Transverse colon (tissue), 4 donors: ENCODE results near the gene EXOC6. TPM values are rescaled to one million over a fixed set of nuclear protein-coding genes. Genes with fewer than 3 reads are reported as not detected.

Source experiments
- DNase-seq: peaks from one replicate; pipeline ENCODE4 v3.0.0-alpha.2; 2019
- H3K27ac ChIP-seq, 4 donors: fragments of 200-600 bp; sonication (generic); 2 replicates each; pipeline ENCODE4 v1.5.1; 2016 to 2018; ENCODE audit warnings: inconsistent platforms in 4 of 4
- H3K27me3 ChIP-seq: fragments of 200-600 bp; sonication (generic); 2 replicates; pipeline ENCODE4 v1.5.1; 2017; ENCODE audit warnings: inconsistent platforms
- H3K36me3 ChIP-seq, 4 donors: fragments of 200-600 bp; sonication (generic); 2 replicates each; pipeline ENCODE4 v1.5.1; 2017 to 2019; ENCODE audit warnings: inconsistent platforms in 4 of 4
- H3K4me1 ChIP-seq, 4 donors: fragments of 200-600 bp; sonication (generic); 2 replicates each; pipeline ENCODE4 v1.5.1; 2017 to 2020; ENCODE audit warnings: inconsistent platforms in 4 of 4
- H3K4me3 ChIP-seq, 4 donors: fragments of 200-600 bp; sonication (generic); 1 replicate in 1 of 4; 2 replicates in 3 of 4; pipeline versions ENCODE4 v1.5.1 to v1.6.1; 2017 to 2019; ENCODE audit warnings: inconsistent platforms in 4 of 4
- H3K9me3 ChIP-seq, 2 donors: fragments of 200-600 bp; sonication (generic); 2 replicates each; pipeline ENCODE4 v1.5.1; 2017 to 2019; ENCODE audit warnings: inconsistent platforms in 2 of 2
- CTCF ChIP-seq, 5 experiments: fragments of 200-600 bp in 3 of 5; fragments of 450-650 bp in 2 of 5; sonication (generic) in 3 of 5; IDR thresholded peaks; 1 replicate in 2 of 5; 2 replicates in 3 of 5; pipeline ENCODE4 v1.5.1; 2016 to 2017; ENCODE audit warnings: antibody characterized with exemption in 5 of 5, inconsistent platforms in 3 of 5, mild to moderate bottlenecking in 2 of 5, moderate library complexity in 1 of 5
- EP300 ChIP-seq: sonication (generic); formaldehyde crosslinking; IDR thresholded peaks from one replicate; pipeline ENCODE4 v1.6.1; 2017; ENCODE audit warnings: antibody characterized with exemption, low read depth
- POLR2A ChIP-seq: fragments of 450-650 bp; IDR thresholded peaks from one replicate; pipeline ENCODE4 v1.6.1; 2016; ENCODE audit warnings: antibody characterized with exemption, mild to moderate bottlenecking, moderate library complexity
- POLR2AphosphoS5 ChIP-seq, 3 donors: sonication (generic); formaldehyde crosslinking; IDR thresholded peaks; one replicate each; pipeline ENCODE4 v1.6.1; 2016; ENCODE audit warnings: antibody characterized with exemption in 3 of 3
- WGBS, 2 donors: methylation state at CpG; one replicate each; pipeline ENCODE4 v1.1.5; 2018; ENCODE audit warnings: low coverage in 1 of 2; 5-methylcytosine and 5-hydroxymethylcytosine counted together
- in situ Hi-C, 4 donors: fragments of 200-750 bp; cut with MboI; loops; one replicate each; pipeline versions ENCODE4 v1.15.0 to v1.15.1; 2017; ENCODE audit warnings: low sequenced_read_pairs in 3 of 4, low pct_ligation_motif_present in 1 of 4, low pct_unique_long_range_greater_than_20kb in 1 of 4
- intact Hi-C: fragments of 100-400 bp; cut with DNase I; formaldehyde crosslinking; loops from one replicate; pipeline ENCODE4 v1.15.1; 2023; ENCODE audit warnings: low total_unique reads
- total RNA-seq, 4 donors: library from RNA; depleted of rRNA; stranded (reverse); fragments of >200 nt; gene quantifications; one replicate each; pipeline ENCODE4 v1.1.0, GENCODE V29; 2016

EXOC6 gene
- total RNA-seq, 4 donors from 2014 or later: 1.9 to 13.1 (median 11.6) TPM

DNA sequence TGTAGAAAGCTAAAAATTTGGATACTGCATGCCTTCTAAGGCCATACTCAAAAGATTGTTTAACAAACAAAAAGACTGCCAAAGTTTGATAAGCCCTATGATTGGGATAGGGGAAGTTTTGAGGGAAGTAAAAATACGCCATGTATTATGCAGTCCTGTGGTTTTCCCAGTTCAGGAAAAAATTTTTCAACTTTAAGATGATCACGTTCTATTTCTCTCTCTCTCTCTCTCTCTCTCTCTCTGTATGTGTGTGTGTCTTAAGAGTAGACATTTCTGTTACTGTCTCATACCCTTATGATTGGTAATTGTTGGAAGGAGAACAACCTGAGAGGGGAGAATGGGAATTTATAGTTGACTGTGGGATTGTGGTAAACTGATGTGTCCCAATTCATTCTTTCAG lies 143.2 kb downstream of the EXOC6 start:
- intact Hi-C loops: no loop called here
- Histone ChIP-seq H3K9me3 (no peaks in the 10 kb centered on the region), H3K27me3 (no peaks in the 10 kb centered on the region), H3K4me1 (peaks cover 0 to 6% (median 2%) of the 10 kb centered on the region in 4 donors), H3K4me3 (no peak overlapping the region), H3K27ac (no peak overlapping the region), H3K36me3 (no peaks in the 10 kb centered on the region)
- DNase-seq: no peak
- in situ Hi-C loops: no loop called here
- TF ChIP-seq EP300: no peak
- no peak for TF ChIP-seq CTCF (IDR thresholded peaks at IDR 0.05)
- no peak for TF ChIP-seq POLR2AphosphoS5 (IDR thresholded peaks at IDR 0.05)
- no peak for TF ChIP-seq POLR2A
- 79 to 91% methylated on average over 2 of the region's 2 CpGs for WGBS, 2 donors

- Histone ChIP-seq H3K4me1 (peaks cover 0 to 6% (median 2%) of the 10 kb centered on the region in 4 donors), H3K4me3 (no peak overlapping the region), H3K9me3 (no peaks in the 10 kb centered on the region), H3K36me3 (no peaks in the 10 kb centered on the region), H3K27me3 (no peaks in the 10 kb centered on the region), H3K27ac (no peak overlapping the region)
- DNase-seq: no peak
- WGBS, 2 donors: 67 to 88% methylated on average over 1 to 2 of the region's 2 CpGs
- in situ Hi-C loops: no loop called here
- no peak for TF ChIP-seq CTCF (IDR thresholded peaks at IDR 0.05)
- no peak for TF ChIP-seq POLR2AphosphoS5 (IDR thresholded peaks at IDR 0.05)
- TF ChIP-seq EP300: no peak
- TF ChIP-seq POLR2A: no peak
- intact Hi-C loops: no loop called here
Observed at GRCh38 chr10:92993699-92994272, 145.5 kb downstream of the EXOC6 start.

DNA sequence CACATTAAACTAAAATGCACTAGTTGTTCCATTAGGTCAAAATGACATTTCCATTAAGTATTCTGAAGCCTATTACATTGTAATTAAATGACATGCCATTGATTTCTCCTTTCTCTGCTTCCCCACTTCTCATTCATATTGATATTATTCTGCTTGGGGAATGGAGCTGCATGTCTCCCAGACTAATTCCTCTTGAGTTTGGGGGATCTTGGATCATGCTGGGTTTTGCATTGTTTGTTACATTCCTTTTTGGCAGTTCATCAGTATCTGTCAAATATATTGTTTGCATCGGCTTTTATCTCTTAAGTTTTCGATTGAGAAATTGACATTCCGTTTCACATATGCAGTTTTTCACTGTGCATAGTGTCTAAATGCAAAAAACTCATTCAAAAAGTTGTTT lies 147.2 kb downstream of the EXOC6 start:
- no peak for TF ChIP-seq POLR2AphosphoS5 (IDR thresholded peaks at IDR 0.05)
- no peak for TF ChIP-seq POLR2A
- TF ChIP-seq CTCF (IDR thresholded peaks at IDR 0.05): no peak
- TF ChIP-seq EP300: no peak
- DNase-seq: no peak
- Histone ChIP-seq H3K27me3 (no peaks in the 10 kb centered on the region), H3K27ac (no peak overlapping the region), H3K4me1 (peaks cover 0 to 2% (median 1%) of the 10 kb centered on the region in 4 donors), H3K4me3 (no peak overlapping the region), H3K36me3 (no peaks in the 10 kb centered on the region), H3K9me3 (no peaks in the 10 kb centered on the region)
- intact Hi-C loops: no loop called here
- WGBS, 2 donors: 87 to 91% methylated on average over 3 of the region's 3 CpGs
- in situ Hi-C loops: no loop called here

DNA sequence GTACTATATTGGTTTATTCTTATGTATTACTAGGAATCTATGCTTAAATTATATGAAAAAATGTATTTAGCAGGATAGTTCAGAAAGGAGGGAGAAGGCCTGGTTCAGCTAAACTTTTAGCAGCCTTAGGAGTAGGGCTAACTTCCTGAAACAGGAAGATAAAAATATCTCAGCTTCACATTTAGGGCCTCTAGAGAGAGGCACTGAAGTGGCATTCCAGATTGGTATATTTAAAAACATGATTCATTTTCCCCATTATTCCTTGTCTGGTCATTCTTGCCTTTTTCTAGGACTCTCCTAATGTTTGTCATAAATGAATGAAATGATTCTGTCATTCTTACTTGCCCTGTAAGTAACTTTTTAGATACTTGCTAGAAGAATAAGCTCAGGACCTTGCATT lies 149.3 kb downstream of the EXOC6 start:
- in situ Hi-C loops (no loop called here), intact Hi-C loops (no loop called here)
- DNase-seq: no peak
- Histone ChIP-seq H3K4me1 (no peaks in the 10 kb centered on the region), H3K9me3 (no peaks in the 10 kb centered on the region), H3K27ac (no peak overlapping the region), H3K27me3 (no peaks in the 10 kb centered on the region), H3K4me3 (no peak overlapping the region), H3K36me3 (no peaks in the 10 kb centered on the region)
- no peak for TF ChIP-seq EP300
- no peak for TF ChIP-seq POLR2A
- TF ChIP-seq CTCF (IDR thresholded peaks at IDR 0.05): no peak
- no peak for TF ChIP-seq POLR2AphosphoS5 (IDR thresholded peaks at IDR 0.05)
